Nephron progenitor cell (in vitro differentiated cells): ENCODE data around the gene RBM39.

Experiments used
- DNase-seq: peaks from one replicate; pipeline ENCODE4 v3.0.0; 2021
- H3K27ac Mint-ChIP-seq: 2 replicates; pipeline ENCODE4 v1.8.0; 2021; ENCODE audit warnings: mild to moderate bottlenecking, moderate library complexity, mixed read lengths
- H3K27me3 Mint-ChIP-seq: 2 replicates; pipeline ENCODE4 v1.8.0; 2021; ENCODE audit warnings: mild to moderate bottlenecking, low read depth, mixed read lengths; ENCODE audit not compliant: poor library complexity
- H3K36me3 Mint-ChIP-seq: 2 replicates; pipeline ENCODE4 v1.8.0; 2021; ENCODE audit warnings: low read depth, mixed read lengths
- H3K4me1 Mint-ChIP-seq: 2 replicates; pipeline ENCODE4 v1.8.0; 2021; ENCODE audit warnings: mixed read lengths
- H3K4me3 Mint-ChIP-seq: 2 replicates; pipeline ENCODE4 v1.8.0; 2021; ENCODE audit warnings: mild to moderate bottlenecking, moderate library complexity, mixed read lengths
- H3K9me3 Mint-ChIP-seq: 2 replicates; pipeline ENCODE4 v1.8.0; 2021; ENCODE audit warnings: mild to moderate bottlenecking, moderate library complexity, mixed read lengths
- CTCF ChIP-seq: fragments of 200-600 bp; sonication (generic); IDR thresholded peaks from 2 replicates; pipeline ENCODE4 v1.5.0; 2021; ENCODE audit warnings: antibody characterized with exemption

RBM39 gene

GRCh38 chr20:35734374-35734773 is 7.7 kb downstream of the RBM39 start:
- no peak overlapping the region for H3K27ac Mint-ChIP-seq
- H3K4me1 Mint-ChIP-seq: peaks cover 22% of the 10 kb centered on the region
- no peaks in the 10 kb centered on the region for H3K27me3 Mint-ChIP-seq
- peaks cover 81% of the 10 kb centered on the region for H3K36me3 Mint-ChIP-seq
- no peaks in the 10 kb centered on the region for H3K9me3 Mint-ChIP-seq
- no peak for DNase-seq
- no peak overlapping the region for H3K4me3 Mint-ChIP-seq
- no peak for TF ChIP-seq CTCF

- no peak for TF ChIP-seq CTCF
- H3K27ac Mint-ChIP-seq: no peak overlapping the region
- no peak for DNase-seq
- H3K9me3 Mint-ChIP-seq: no peaks in the 10 kb centered on the region
- no peaks in the 10 kb centered on the region for H3K27me3 Mint-ChIP-seq
- no peak overlapping the region for H3K4me3 Mint-ChIP-seq
- H3K36me3 Mint-ChIP-seq: peaks cover 67% of the 10 kb centered on the region
- H3K4me1 Mint-ChIP-seq: peaks cover 11% of the 10 kb centered on the region
Observed at GRCh38 chr20:35732644-35732982, 9.4 kb downstream of the RBM39 start.

- H3K36me3 Mint-ChIP-seq: peaks cover 66% of the 10 kb centered on the region
- peaks cover 11% of the 10 kb centered on the region for H3K4me1 Mint-ChIP-seq
- TF ChIP-seq CTCF: no peak
- no peaks in the 10 kb centered on the region for H3K27me3 Mint-ChIP-seq
- no peak for DNase-seq
- no peaks in the 10 kb centered on the region for H3K9me3 Mint-ChIP-seq
- H3K4me3 Mint-ChIP-seq: no peak overlapping the region
- H3K27ac Mint-ChIP-seq: peak overlapping the region; percentile 1
Observed at GRCh38 chr20:35731862-35732643, 10.0 kb downstream of the RBM39 start.

GRCh38 chr20:35731469-35731788 is 10.6 kb downstream of the RBM39 start:
- no peak overlapping the region for H3K27ac Mint-ChIP-seq
- H3K27me3 Mint-ChIP-seq: no peaks in the 10 kb centered on the region
- no peak for DNase-seq
- peaks cover 71% of the 10 kb centered on the region for H3K36me3 Mint-ChIP-seq
- no peak overlapping the region for H3K4me3 Mint-ChIP-seq
- peaks cover 11% of the 10 kb centered on the region for H3K4me1 Mint-ChIP-seq
- no peaks in the 10 kb centered on the region for H3K9me3 Mint-ChIP-seq
- TF ChIP-seq CTCF: no peak

GRCh38 chr20:35730583-35731468 is 11.2 kb downstream of the RBM39 start:
- H3K27ac Mint-ChIP-seq: no peak overlapping the region
- no peaks in the 10 kb centered on the region for H3K9me3 Mint-ChIP-seq
- peaks cover 7% of the 10 kb centered on the region for H3K4me1 Mint-ChIP-seq
- H3K27me3 Mint-ChIP-seq: no peaks in the 10 kb centered on the region
- TF ChIP-seq CTCF: no peak
- peaks cover 71% of the 10 kb centered on the region for H3K36me3 Mint-ChIP-seq
- no peak overlapping the region for H3K4me3 Mint-ChIP-seq
- DNase-seq: no peak
